H1 (cell line): ENCODE measurements around the gene ETNPPL. TPM values are rescaled to one million over a fixed set of nuclear protein-coding genes. Genes with fewer than 3 reads are reported as not detected.

Experiments used
- CTCF ChIA-PET: fragments of 300-600 bp; sonication (Branson Sonifier 250); formaldehyde crosslinking; loops from one replicate; lab custom pipeline; 2021; ENCODE audit not compliant: partially characterized antibody; lab: Charles Lee
- POLR2A ChIA-PET: fragments of 300-600 bp; sonication (Branson Sonifier 250); formaldehyde crosslinking; loops from one replicate; lab custom pipeline; 2021; ENCODE audit warnings: inconsistent platforms; ENCODE audit not compliant: partially characterized antibody; lab: Charles Lee
- DNase-seq, 2 experiments: peaks; one replicate each; pipeline versions ENCODE4 v3.0.0 to v3.0.0-alpha.2; 2010 to 2022; ENCODE audit warnings: low spot score in 2 of 2, low read depth in 1 of 2, mixed read lengths in 1 of 2
- FAIRE-seq: peaks from 2 replicates; lab custom pipeline; 2011; peaks lifted over from hg19 to GRCh38; lab: Jason Lieb, UNC
- H2AFZ ChIP-seq: 2 replicates; pipeline ENCODE4 v1.8.1; 2012; ENCODE audit warnings: low read length, inconsistent platforms
- H2AK5ac ChIP-seq: 2 replicates; pipeline ENCODE4 v1.6.1; 2013; ENCODE audit warnings: low read depth, low read length
- H2BK120ac ChIP-seq: replicated peaks from 2 replicates; pipeline ENCODE3; 2013; ENCODE audit warnings: low read depth, low read length, inconsistent platforms
- H2BK12ac ChIP-seq: 2 replicates; pipeline ENCODE4 v1.6.1; 2013; ENCODE audit warnings: low read depth, low read length
- H2BK15ac ChIP-seq: 2 replicates; pipeline ENCODE4 v1.6.1; 2013; ENCODE audit warnings: low read length
- H2BK20ac ChIP-seq: 2 replicates; pipeline ENCODE4 v1.6.1; 2013; ENCODE audit warnings: low read length
- H2BK5ac ChIP-seq: 2 replicates; pipeline ENCODE4 v1.6.1; 2013; ENCODE audit warnings: low read depth, low read length
- H3K14ac ChIP-seq: 2 replicates; pipeline ENCODE4 v1.6.1; 2013; ENCODE audit warnings: inconsistent platforms; ENCODE audit not compliant: insufficient read length
- H3K18ac ChIP-seq: 2 replicates; pipeline ENCODE4 v1.6.1; 2013; ENCODE audit warnings: low read length; ENCODE audit errors: extremely low read depth
- H3K23ac ChIP-seq: 2 replicates; pipeline ENCODE4 v1.6.1; 2013; ENCODE audit warnings: inconsistent platforms; ENCODE audit not compliant: insufficient read length
- H3K23me2 ChIP-seq: 2 replicates; pipeline ENCODE4 v1.6.1; 2013; ENCODE audit warnings: low read depth, low read length
- H3K27ac ChIP-seq: 2 replicates; pipeline ENCODE4 v1.6.1; 2011; ENCODE audit warnings: low read depth, low read length, inconsistent platforms
- H3K27me3 ChIP-seq, 4 experiments: replicated peaks in 1 of 4; 1 replicate in 1 of 4; 2 replicates in 3 of 4; pipeline versions ENCODE4 v1.6.1 to v1.8.1; 2011 to 2013; ENCODE audit warnings: low read length in 3 of 4, mild to moderate bottlenecking in 3 of 4, inconsistent platforms in 2 of 4, mixed read lengths in 2 of 4, moderate library complexity in 1 of 4; ENCODE audit not compliant: control insufficient read depth in 3 of 4, insufficient read depth in 3 of 4; ENCODE audit errors: extremely low read depth in 1 of 4
- H3K36me3 ChIP-seq, 4 experiments: 2 replicates each; pipeline versions ENCODE4 v1.6.1 to v1.8.1; 2011 to 2013; ENCODE audit warnings: mild to moderate bottlenecking in 4 of 4, low read length in 3 of 4, moderate library complexity in 2 of 4, control low read depth in 1 of 4, inconsistent platforms in 1 of 4; ENCODE audit not compliant: insufficient read depth in 4 of 4, control insufficient read depth in 2 of 4
- H3K4ac ChIP-seq: replicated peaks from 2 replicates; pipeline ENCODE3; 2013; ENCODE audit warnings: low read length, low read depth, mixed read lengths, inconsistent platforms; ENCODE audit not compliant: insufficient read length
- H3K4me1 ChIP-seq, 4 experiments: replicated peaks in 1 of 4; 1 replicate in 1 of 4; 2 replicates in 3 of 4; pipeline versions ENCODE4 v1.6.1 to v1.8.1; 2011 to 2013; ENCODE audit warnings: low read length in 3 of 4, inconsistent platforms in 2 of 4, mixed read lengths in 1 of 4; ENCODE audit not compliant: insufficient read depth in 4 of 4, control insufficient read depth in 3 of 4
- H3K4me2 ChIP-seq, 2 experiments: 2 replicates each; pipeline versions ENCODE4 v1.6.1 to v1.8.1; 2011 to 2013; ENCODE audit warnings: low read depth in 2 of 2, low read length in 2 of 2, control low read depth in 1 of 2, inconsistent platforms in 1 of 2, mild to moderate bottlenecking in 1 of 2; ENCODE audit not compliant: insufficient read depth in 1 of 2
- H3K4me3 ChIP-seq, 4 experiments: fragments of 200-600, 300-600 bp in 1 of 4; sonication (generic), shearing (Covaris generic), sonication (Bioruptor Twin) in 1 of 4; 2 replicates each; pipeline versions ENCODE4 v1.5.1 to v1.8.1; 2011 to 2016; ENCODE audit warnings: low read length in 4 of 4, low read depth in 3 of 4, control low read depth in 2 of 4, inconsistent platforms in 2 of 4, mild to moderate bottlenecking in 2 of 4, mixed read lengths in 1 of 4, moderate library complexity in 1 of 4; ENCODE audit not compliant: insufficient read depth in 2 of 4; ENCODE audit errors: extremely low read depth in 1 of 4
- H3K56ac ChIP-seq: replicated peaks from 2 replicates; pipeline ENCODE3; 2013; ENCODE audit warnings: low read depth, mild to moderate bottlenecking, mixed read lengths, low read length, inconsistent platforms; ENCODE audit not compliant: insufficient read length
- H3K79me1 ChIP-seq: 2 replicates; pipeline ENCODE4 v1.6.1; 2013; ENCODE audit warnings: low read depth, low read length, control low read depth
- H3K79me2 ChIP-seq, 2 experiments: 2 replicates each; pipeline versions ENCODE4 v1.6.1 to v1.8.1; 2012 to 2013; ENCODE audit warnings: low read length in 2 of 2, mild to moderate bottlenecking in 2 of 2, inconsistent platforms in 1 of 2; ENCODE audit not compliant: insufficient read depth in 2 of 2, control insufficient read depth in 1 of 2
- H3K9ac ChIP-seq, 4 experiments: replicated peaks in 1 of 4; 1 replicate in 1 of 4; 2 replicates in 3 of 4; pipeline versions ENCODE4 v1.6.1 to v1.8.1; 2011 to 2013; ENCODE audit warnings: low read depth in 3 of 4, low read length in 3 of 4, control low read depth in 2 of 4, mild to moderate bottlenecking in 2 of 4, moderate library complexity in 2 of 4, inconsistent platforms in 1 of 4; ENCODE audit errors: extremely low read depth in 1 of 4
- H3K9me3 ChIP-seq, 2 experiments: 2 replicates each; pipeline versions ENCODE4 v1.6.1 to v1.8.1; 2012 to 2013; ENCODE audit warnings: mild to moderate bottlenecking in 2 of 2, moderate library complexity in 2 of 2, control low read depth in 1 of 2, inconsistent platforms in 1 of 2, low read depth in 1 of 2, low read length in 1 of 2, mixed read lengths in 1 of 2; ENCODE audit not compliant: insufficient read depth in 2 of 2
- H4K20me1 ChIP-seq, 2 experiments: replicated peaks in 1 of 2; 2 replicates each; pipeline versions ENCODE3 to v1.8.1; 2011 to 2013; ENCODE audit warnings: inconsistent platforms in 2 of 2, low read length in 2 of 2, mild to moderate bottlenecking in 1 of 2; ENCODE audit not compliant: insufficient read depth in 2 of 2, control insufficient read depth in 1 of 2
- H4K5ac ChIP-seq: 2 replicates; pipeline ENCODE4 v1.6.1; 2013; ENCODE audit warnings: low read length, low read depth, mixed read lengths, inconsistent platforms; ENCODE audit not compliant: insufficient read length
- H4K8ac ChIP-seq: 2 replicates; pipeline ENCODE4 v1.8.0; 2013; ENCODE audit warnings: mild to moderate bottlenecking, moderate library complexity, low read length, inconsistent platforms; ENCODE audit not compliant: insufficient read depth; ENCODE audit errors: extremely low read depth
- H4K91ac ChIP-seq: replicated peaks from 2 replicates; pipeline ENCODE3; 2013; ENCODE audit warnings: low read length, mixed read lengths, inconsistent platforms; ENCODE audit not compliant: insufficient read length
- ASH2L ChIP-seq: fragments of 200-600, 300-600 bp; sonication (generic); IDR thresholded peaks from one replicate; pipeline ENCODE4 v1.7.1; 2017; ENCODE audit warnings: low read length
- CBX5 ChIP-seq: fragments of 300-800, 300-1000 bp; sonication (generic); IDR thresholded peaks from 2 replicates; pipeline ENCODE4 v1.7.1; 2016; ENCODE audit warnings: antibody characterized with exemption, low read length, low read depth
- EGR1 ChIP-seq: IDR thresholded peaks from 2 replicates; pipeline ENCODE4 v1.6.1; 2011; ENCODE audit warnings: low read depth, low read length, borderline replicate concordance
- GTF2F1 ChIP-seq: IDR thresholded peaks from 2 replicates; pipeline ENCODE4 v1.6.1; 2012; ENCODE audit warnings: low read depth, low read length, improper control_type of control experiment, borderline replicate concordance
- JUND ChIP-seq: IDR thresholded peaks from 2 replicates; pipeline ENCODE4 v1.6.1; 2011; ENCODE audit warnings: mild to moderate bottlenecking, improper control_type of control experiment, low read length
- MAFK ChIP-seq: IDR thresholded peaks from 2 replicates; pipeline ENCODE4 v1.6.1; 2012; ENCODE audit warnings: low read depth, mild to moderate bottlenecking, improper control_type of control experiment, low read length
- PHF8 ChIP-seq: fragments of 200-600 bp; sonication (generic); conservative IDR thresholded peaks from 2 replicates; pipeline ENCODE4 v1.7.1; 2012; ENCODE audit warnings: low read depth, mild to moderate bottlenecking, inconsistent platforms, low read length, moderate library complexity
- RBBP5 ChIP-seq: IDR thresholded peaks from 2 replicates; pipeline ENCODE4 v1.7.1; 2012; ENCODE audit warnings: low read depth, mild to moderate bottlenecking, inconsistent platforms, low read length, moderate library complexity, borderline replicate concordance
- TAF7 ChIP-seq: optimal IDR thresholded peaks from 2 replicates; pipeline ENCODE3; 2011; ENCODE audit warnings: low read depth, mild to moderate bottlenecking, inconsistent platforms, low read length, moderate library complexity, borderline replicate concordance
- TBP ChIP-seq: IDR thresholded peaks from 2 replicates; pipeline ENCODE4 v1.6.1; 2011; ENCODE audit warnings: low read depth, low read length, improper control_type of control experiment
- TCF12 ChIP-seq: IDR thresholded peaks from 2 replicates; pipeline ENCODE4 v1.6.1; 2011; ENCODE audit warnings: low read depth, mild to moderate bottlenecking, low read length
- WGBS, 2 experiments: shearing (Covaris generic) in 1 of 2; methylation state at CpG; one replicate each; pipeline versions ENCODE4 v1.1.6 to v1.1.7; 2013 to 2015; ENCODE audit warnings: low lambda C conversion rate in 2 of 2, mixed read lengths in 2 of 2, inconsistent platforms in 1 of 2, low coverage in 1 of 2, missing lambda C conversion rate in 1 of 2; ENCODE audit not compliant: insufficient replicate concordance in 2 of 2, insufficient coverage in 1 of 2, insufficient read length in 1 of 2; ENCODE audit errors: extremely low coverage in 1 of 2, missing lambda C conversion rate in 1 of 2; 5-methylcytosine and 5-hydroxymethylcytosine counted together
- polyA plus RNA-seq, 7 experiments: library from polyadenylated mRNA; depleted of rRNA in 3 of 7; stranded (reverse) in 5 of 7; unstranded in 2 of 7; fragments of >200 nt in 5 of 7; fragments of 200-250 nt in 2 of 7; gene quantifications; 1 replicate in 5 of 7; 2 replicates in 1 of 7; 4 replicates in 1 of 7; pipeline versions ENCODE4 v1.2.1 to v1.2.3, GENCODE V29; 2011 to 2013; ENCODE audit warnings: missing spikeins in 2 of 7, mixed read lengths in 2 of 7
- total RNA-seq: library from RNA; stranded (reverse); fragmentation: NEBNext Ultra II Directional; extraction: Animal tissue kit (Norgen Biotek cat#: 25700); gene quantifications from 2 replicates; pipeline ENCODE4 v1.2.1, GENCODE V29; 2021
- TF ChIP-seq, protein P1 (sequence below): IDR thresholded peaks from 2 replicates; pipeline ENCODE4 v1.6.1; 2012; ENCODE audit warnings: inconsistent platforms
- TF ChIP-seq, protein P2 (sequence below): IDR thresholded peaks from 2 replicates; pipeline ENCODE4 v1.6.1; 2011; ENCODE audit warnings: low read length, improper control_type of control experiment

Gene ETNPPL
- total and polyA plus RNA-seq, 2 of the 8 experiments (the other 6 are each of a cell fraction or from before 2014, with no cell fraction given): 0.80 to 2.5 TPM

DNA sequence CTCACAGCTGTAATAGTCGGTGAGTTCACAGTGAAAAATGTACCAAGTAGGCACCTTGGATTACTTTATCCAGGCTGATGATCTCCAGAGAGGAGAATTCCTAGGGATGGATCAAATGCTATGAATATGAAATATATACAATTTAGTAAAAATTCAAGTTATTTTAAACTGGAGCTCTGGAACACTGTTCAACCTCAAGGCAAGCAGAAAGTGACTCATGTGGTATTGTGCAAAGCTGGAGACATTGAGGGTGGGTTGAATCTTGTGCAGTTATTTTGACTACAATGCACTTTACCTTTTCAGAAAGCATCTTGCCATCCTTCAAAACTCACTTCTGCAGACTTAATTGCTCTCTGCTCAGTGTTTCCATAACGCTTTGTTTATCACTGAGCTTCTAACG lies 69.0 kb downstream of the ETNPPL start:
- ChIA-PET POLR2A (no interaction called here), CTCF (interaction anchor here (0.8 to 1.4 kb wide), 3 partner anchors 9 to 16 kb away, joined by 3 to 4 read pairs (median 3); no protein-coding TSS in a partner anchor)
- H2BK5ac ChIP-seq: no peak overlapping the region
- H3K4me2 ChIP-seq: no peak overlapping the region
- no peak overlapping the region for H4K5ac ChIP-seq
- no peak overlapping the region for H2BK15ac ChIP-seq
- no peak overlapping the region for H3K4me3 ChIP-seq
- no peaks in the 10 kb centered on the region for H3K79me2 ChIP-seq
- H3K79me1 ChIP-seq: no peaks in the 10 kb centered on the region
- no peak overlapping the region for H2BK12ac ChIP-seq
- H3K23me2 ChIP-seq: no peaks in the 10 kb centered on the region; the same call in 1 of the 2 replicates
- no peak overlapping the region for H4K8ac ChIP-seq
- H3K18ac ChIP-seq: no peak overlapping the region
- DNase-seq: no peak
- H3K27me3 ChIP-seq: no peaks in the 10 kb centered on the region
- no peaks in the 10 kb centered on the region for H3K9me3 ChIP-seq
- H2BK20ac ChIP-seq: no peak overlapping the region
- H3K14ac ChIP-seq: no peak overlapping the region
- H2BK120ac ChIP-seq: no peak overlapping the region
- no peak overlapping the region for H3K9ac ChIP-seq
- peaks cover 0 to 3% (median under 1%) of the 10 kb centered on the region in 4 experiments; a peak in 2 of 7 replicates for H3K4me1 ChIP-seq
- H3K27ac ChIP-seq: no peak overlapping the region
- H3K23ac ChIP-seq: no peak overlapping the region
- H3K36me3 ChIP-seq: no peaks in the 10 kb centered on the region
- H2AK5ac ChIP-seq: no peak overlapping the region
- no peak overlapping the region for H2AFZ ChIP-seq
- 98% methylated on average over 3 of the region's 3 CpGs; no CpG with 5 or more reads in 1 of the 2 experiments for WGBS, 2 experiments
- H4K91ac ChIP-seq: no peak overlapping the region
- H3K4ac ChIP-seq: no peak overlapping the region
- no peak for FAIRE-seq
- H3K56ac ChIP-seq: no peak overlapping the region
- no peaks in the 10 kb centered on the region for H4K20me1 ChIP-seq
- TF ChIP-seq MAFK (no peak), ASH2L (no peak), CBX5 (no peak), EGR1 (no peak), TBP (no peak), RBBP5 (no peak), TAF7 (no peak), PHF8 (no peak), JUND (no peak), TCF12 (no peak), GTF2F1 (no peak)
- TF ChIP-seq, protein P1, sequence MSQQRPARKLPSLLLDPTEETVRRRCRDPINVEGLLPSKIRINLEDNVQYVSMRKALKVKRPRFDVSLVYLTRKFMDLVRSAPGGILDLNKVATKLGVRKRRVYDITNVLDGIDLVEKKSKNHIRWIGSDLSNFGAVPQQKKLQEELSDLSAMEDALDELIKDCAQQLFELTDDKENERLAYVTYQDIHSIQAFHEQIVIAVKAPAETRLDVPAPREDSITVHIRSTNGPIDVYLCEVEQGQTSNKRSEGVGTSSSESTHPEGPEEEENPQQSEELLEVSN: no peak
- TF ChIP-seq, protein P2, sequence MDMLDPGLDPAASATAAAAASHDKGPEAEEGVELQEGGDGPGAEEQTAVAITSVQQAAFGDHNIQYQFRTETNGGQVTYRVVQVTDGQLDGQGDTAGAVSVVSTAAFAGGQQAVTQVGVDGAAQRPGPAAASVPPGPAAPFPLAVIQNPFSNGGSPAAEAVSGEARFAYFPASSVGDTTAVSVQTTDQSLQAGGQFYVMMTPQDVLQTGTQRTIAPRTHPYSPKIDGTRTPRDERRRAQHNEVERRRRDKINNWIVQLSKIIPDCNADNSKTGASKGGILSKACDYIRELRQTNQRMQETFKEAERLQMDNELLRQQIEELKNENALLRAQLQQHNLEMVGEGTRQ: no peak
